GM21515 (cell line): ENCODE measurements around the gene ERF.

Experiments used
- ATAC-seq: cut with Tn5 transposase; IDR thresholded peaks from one replicate; pipeline ENCODE4 v1.9.1; 2021; ENCODE audit not compliant: unreplicated experiment

Gene ERF

GRCh38 chr19:42217520-42218437, 37.1 kb downstream of the ERF start, which contains the start of gene DEDD2:
Gene DEDD2, minus strand, starts transcription at chr19:42217677. Its CDS starts 670 bp downstream, at chr19:42217007.
- ATAC-seq: peak; percentile 68

GRCh38 chr19:42216653-42217519, 38.0 kb downstream of the ERF start:
- ATAC-seq: no peak

DNA sequence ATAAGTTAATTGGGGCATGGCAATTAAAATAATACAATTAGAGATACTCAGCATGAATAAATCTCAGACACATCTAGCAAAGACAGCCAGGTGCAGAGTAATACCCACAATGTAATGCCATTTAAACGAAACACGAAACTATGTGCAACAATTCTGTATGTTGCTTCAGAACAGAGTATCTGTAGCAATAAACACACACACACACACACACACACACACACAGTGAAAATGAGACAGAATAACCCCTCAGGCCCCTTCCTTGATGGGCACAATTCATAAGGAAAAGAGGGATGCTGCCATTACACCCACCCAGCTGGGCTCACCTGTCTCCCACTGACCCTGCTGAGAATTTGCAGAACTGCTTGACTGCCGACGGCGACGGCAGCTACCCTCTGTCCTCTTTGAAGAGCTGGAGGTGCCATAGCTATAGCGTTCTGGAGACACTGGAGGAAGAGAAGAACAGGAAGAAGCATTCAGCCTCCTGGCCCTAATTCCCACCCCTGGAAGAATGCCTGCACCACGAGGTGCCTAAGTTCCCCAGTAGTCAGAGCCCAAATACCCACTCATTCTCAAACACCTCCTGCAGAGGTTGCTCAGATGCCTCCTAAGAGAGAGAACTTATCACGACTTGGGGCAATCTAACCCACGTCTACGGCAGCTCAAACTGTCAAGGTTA, 40.0 kb downstream of the ERF start:
- ATAC-seq: no peak

DNA sequence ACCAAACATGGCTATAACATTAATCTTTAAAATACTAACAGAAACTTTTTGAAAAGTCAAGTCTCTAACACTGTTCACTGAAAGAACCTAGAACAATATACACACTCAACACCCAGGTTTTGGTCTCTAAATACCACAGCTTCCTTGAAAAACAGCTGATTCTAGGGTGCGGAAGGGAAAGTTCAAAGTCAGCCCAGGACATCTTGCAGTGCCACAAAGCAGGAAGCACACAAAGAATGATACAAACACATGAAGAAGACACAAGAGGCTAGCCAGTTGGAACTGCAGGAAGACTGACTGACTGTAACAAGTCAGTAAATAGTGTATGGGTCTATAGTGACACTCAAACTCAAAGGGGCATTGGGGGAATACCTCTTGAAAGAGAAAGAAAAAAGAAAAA, 42.0 kb downstream of the ERF start:
- no peak for ATAC-seq

DNA sequence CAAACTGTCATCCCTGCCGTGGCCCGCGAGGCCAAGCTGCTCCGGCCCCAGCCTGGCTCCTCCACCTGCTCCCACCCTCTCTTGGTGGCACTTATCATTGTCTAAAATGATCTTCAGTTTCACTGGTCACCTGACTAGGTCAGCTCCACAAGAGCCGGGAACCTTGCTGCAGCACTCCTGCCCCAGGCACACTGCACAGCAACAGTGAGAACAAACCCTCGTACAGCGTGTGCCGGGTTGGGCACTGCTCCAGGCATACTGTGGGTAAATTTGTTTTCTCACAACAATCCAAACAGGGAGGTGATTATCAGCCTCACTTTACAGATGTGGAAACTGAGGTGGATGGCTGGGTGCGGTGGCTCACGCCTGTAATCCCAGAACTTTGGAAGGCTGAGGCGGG, 46.3 kb downstream of the ERF start:
- ATAC-seq: no peak

DNA sequence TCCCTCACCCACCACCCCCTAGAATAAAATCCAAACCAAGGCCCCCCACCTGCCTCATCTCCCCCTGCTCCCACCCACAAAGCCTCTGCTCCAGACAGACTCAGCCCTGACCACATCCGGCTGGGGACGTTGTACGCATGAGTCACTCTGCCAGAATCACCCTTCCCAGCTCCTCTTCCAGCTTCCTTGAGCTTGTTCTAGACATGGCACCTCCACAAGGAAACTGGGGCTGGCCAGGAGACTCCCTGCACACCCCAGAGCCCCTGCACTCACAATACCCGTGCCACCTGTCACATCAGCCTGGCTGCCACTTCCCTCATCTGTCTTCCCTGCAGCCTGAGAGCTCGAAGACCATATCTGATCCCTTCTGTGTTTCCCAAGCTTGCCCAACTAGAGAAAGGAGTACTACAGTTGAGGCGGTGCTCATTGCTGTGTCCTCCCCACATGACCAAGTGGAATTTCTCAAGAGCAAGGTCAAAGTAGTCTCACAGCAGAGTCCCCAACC, 47.1 kb downstream of the ERF start:
- ATAC-seq: no peak

GRCh38 chr19:42206871-42207755, 47.8 kb downstream of the ERF start:
- no peak for ATAC-seq

- ATAC-seq: no peak
Measured at GRCh38 chr19:42204664-42205063, 50.3 kb downstream of the ERF start.

DNA sequence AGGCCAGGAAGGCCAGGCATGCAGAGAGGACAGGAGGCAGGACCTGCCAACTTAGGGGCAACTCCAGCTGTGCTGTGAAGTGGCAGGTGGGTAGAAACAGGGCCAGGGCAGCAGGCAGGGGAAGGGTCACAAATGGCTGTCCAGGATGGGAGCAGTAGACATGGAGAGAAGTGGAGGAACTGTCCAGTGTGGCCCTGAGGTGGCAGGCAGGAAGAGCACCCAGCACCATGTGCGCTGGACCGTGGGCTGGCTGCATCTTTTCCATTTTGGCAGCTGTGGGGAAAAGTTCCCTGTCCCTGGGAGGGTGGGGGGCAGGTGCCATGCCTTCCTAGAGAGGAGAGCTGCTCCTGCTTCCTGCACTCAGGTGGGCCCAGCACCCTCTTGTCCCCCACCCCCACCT, 51.2 kb downstream of the ERF start:
- ATAC-seq: no peak

- ATAC-seq: no peak
Measured at GRCh38 chr19:42202290-42202880, 52.5 kb downstream of the ERF start.

- ATAC-seq: no peak
Measured at GRCh38 chr19:42201489-42202289, 53.2 kb downstream of the ERF start.

- ATAC-seq: no peak
Measured at GRCh38 chr19:42200116-42200715, 54.7 kb downstream of the ERF start.

GRCh38 chr19:42199440-42200115, 55.4 kb downstream of the ERF start:
- peak; percentile 36 for ATAC-seq

- peak; percentile 48 for ATAC-seq
Measured at GRCh38 chr19:42198676-42199439, 56.1 kb downstream of the ERF start.
